NOMO-1 treated with dmso at 0.1 percent for 144 hours (cell line): ENCODE data around the gene CDC42BPA.

Experiments used
- DNase-seq: peaks from one replicate; lab custom pipeline; 2025; ENCODE audit not compliant: unreplicated experiment; lab: John Stamatoyannopoulos, UW

Gene CDC42BPA

DNA sequence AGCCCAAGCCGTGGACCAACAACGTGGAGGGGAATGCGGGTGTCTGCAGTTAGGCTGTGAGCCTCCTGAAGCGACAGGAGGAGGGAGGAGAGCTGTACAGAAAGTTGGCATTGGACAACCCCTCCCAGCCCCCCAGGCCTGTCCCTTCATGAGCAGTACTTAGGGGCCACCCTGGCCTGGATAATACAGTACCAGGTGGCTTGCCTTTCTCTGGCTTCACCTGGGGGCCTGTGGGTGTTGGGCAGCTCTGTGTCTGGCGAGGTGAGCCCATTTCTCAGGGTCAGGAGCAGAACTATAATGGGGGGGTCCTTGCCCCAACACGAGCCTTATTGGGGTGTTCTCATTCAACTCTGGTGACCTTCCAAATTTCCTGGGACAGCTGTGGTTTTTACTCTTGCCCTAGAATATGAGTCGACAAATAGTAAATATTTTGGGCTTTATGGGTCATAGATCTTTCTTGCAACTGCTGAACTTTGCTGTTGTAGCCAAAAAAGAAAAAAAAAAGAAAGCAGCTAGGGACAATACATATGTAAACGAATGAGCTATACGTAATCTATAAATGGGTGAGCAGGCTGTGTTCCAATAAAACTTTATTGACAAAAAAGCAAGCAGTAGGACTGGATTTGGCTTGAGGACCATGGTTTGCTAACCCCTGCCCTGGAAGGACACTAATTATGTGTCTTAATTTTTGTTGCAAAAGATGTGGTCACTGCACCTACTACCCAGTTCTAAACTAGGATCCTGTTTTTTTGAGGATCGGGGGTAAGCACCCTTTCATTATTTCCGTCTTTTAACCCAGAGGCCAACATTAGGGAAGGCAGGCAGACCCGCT, 366.8 kb downstream of the CDC42BPA start:
- no peak for DNase-seq

DNA sequence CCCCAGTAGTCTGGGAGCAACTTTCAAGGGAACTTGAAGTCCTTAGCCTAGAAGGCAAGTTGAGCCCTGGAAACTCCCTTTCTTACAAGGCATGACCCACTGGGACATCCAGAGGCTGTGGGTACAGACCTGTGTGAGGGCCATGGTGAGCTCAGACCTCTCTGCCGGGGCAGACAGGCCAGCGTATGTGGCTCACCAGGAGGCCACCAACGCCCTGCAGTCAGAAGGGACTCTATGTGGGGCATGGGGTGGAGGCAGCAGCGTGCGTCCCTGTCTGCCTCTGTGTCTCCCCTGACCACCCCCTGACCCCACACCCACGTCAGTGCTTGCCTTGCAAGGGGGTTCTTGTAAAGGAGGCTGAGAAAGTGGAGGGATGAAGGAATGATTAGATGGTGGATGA, 367.4 kb downstream of the CDC42BPA start:
- DNase-seq, result no peak

DNA sequence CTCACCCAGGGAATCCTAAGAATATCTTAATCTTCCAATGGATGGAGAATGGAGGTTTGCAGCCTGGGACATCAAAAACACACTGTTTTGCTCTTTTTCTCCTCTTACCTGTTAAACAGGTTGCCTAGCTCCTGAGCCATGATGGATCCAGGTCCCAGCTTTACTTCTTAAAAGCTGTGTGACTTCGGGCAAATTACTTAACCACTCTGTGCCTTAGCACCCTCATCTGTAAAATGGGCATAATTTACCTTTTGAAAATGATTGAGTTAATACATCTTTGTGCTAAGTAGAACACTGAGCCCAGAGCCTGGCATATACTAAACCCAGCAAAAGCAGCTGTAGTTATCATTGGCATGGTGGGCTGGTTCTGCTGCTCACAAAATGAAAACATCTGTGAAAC, 368.0 kb downstream of the CDC42BPA start:
- no peak for DNase-seq

DNA sequence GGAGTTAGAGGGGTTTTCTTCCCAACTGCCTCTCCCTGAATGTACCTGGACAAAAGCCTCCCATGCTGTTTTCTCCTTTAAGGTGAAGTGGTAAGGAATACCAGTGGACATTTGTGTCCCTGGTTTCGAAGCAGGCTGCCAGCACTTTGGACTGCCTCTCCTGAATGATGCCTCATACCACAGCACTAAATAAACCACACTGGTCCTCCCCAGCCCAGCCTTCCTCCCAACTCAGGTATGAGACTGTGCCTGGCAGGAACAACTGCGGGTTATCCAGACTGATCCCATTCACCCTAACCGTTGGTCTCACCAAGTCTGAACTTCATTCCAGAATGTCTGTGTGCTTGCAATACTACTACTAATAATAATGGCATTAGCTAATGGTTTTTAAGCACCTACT, 368.9 kb downstream of the CDC42BPA start:
- no peak for DNase-seq

DNA sequence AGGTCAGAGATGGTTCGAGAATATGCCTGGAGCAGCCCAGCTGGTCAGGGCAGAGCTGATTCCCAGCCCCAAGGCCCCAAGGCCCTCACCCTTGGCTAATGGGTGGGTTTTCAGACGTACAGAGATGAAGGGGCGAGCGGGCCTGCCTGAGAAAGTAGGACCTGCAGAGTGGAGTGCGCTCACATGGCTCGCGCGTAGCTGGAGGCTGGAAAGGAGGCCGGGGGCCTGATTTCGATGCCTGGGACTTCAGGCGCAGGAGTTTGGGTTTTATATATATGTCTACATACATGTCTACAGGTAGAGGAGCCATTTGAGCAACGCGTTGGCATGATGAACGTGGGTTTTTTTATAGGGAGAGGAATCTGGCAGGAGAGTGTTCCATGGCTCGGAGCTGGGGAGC, 369.3 kb downstream of the CDC42BPA start:
- DNase-seq, result no peak

DNA sequence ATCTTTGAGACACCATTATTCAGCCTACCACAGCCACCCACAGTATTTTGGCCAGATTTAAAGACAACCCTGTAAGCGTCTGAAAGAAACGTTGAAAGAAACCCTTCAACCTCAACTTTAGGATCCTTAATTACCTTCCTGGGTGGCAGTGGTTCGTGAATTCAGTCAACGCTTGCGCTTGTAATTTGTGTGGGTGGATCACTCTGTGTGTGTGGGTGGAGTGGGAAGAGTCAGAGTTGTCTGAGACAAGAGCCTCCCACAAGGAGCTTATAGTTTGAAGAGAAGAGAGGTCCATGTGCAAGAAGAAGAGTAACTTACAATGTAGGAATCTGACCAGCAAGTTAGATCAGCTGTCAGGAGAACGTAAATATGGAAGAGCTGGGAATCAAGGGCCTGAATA, 369.8 kb downstream of the CDC42BPA start:
- DNase-seq, result no peak

DNA sequence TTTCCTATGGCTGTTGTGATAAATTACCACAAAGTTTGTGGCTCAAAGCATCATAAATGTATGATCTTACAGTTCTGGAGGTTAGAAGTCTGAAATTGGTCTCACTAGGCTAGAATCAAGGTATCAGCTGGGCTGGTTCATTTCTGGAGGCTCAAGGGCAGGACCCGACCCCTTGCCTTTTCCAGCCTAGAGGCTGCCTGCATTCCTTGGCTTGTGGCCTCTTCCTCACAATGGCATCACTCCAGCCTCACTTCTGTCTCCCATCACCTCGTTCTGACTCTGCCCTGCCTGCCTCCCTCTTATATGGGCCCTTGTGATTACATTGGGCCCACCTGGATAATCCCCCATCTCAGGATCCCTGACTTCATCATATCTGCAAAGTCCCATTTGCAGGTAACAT, 370.2 kb downstream of the CDC42BPA start:
- DNase-seq, result no peak

DNA sequence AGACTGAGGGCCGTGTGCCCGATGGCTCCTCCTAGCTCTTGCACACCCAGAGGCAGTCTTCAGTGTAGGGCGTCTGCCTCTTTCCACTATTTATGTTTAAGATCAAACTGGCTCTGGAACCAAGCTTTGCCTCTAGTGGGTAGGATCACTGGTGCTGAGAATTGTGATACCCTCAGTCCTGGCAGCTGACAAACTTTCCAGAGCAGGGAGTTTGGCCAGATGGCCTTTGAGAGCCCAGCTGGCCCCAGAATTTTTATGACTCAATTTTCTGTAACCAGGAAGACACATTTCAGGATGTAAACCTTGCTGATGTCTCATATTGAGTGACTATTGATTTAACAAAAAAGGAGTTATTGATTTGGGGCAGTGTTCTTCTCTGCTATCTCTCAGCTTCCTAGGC, 371.5 kb downstream of the CDC42BPA start:
- DNase-seq, result no peak

DNA sequence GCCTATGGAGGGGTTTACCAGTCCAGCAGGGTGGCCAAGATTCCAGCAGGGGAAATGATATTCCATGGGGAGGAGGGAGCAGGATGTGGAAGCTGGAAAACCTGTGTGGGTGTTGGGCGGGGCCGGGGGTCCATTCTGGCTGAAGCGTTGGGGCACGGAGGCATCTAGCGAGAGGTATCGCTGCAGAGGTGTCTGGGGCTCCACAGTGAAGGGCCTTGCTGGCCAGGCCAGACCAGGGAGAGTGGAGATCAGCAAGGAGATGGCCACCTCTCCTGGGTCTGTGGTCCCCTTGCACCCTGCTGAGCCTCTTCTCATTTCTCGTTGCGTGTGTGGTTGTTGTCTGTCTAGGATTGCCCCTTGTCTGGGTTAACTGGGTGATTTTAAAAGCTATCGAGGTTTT, 372.0 kb downstream of the CDC42BPA start:
- no peak for DNase-seq

DNA sequence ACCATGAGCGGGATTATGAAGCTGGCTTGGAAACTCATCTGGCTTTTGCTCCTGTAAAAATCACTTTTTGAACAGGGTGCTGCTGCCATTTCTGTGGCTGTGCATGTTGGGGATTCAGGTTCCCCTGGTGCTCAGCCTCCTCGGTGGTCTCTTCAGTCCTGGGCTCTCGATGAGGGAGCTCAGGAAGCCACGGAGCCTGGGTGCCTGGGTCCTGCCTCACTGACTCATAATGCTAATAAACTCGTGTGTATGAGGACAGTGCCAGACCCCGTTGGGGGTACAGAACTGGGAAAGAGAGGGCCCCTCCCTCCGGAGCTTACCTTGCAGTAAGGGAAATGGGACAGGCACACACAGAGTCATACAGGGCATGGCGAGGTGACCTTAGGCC, 372.4 kb downstream of the CDC42BPA start:
- DNase-seq, result no peak

DNA sequence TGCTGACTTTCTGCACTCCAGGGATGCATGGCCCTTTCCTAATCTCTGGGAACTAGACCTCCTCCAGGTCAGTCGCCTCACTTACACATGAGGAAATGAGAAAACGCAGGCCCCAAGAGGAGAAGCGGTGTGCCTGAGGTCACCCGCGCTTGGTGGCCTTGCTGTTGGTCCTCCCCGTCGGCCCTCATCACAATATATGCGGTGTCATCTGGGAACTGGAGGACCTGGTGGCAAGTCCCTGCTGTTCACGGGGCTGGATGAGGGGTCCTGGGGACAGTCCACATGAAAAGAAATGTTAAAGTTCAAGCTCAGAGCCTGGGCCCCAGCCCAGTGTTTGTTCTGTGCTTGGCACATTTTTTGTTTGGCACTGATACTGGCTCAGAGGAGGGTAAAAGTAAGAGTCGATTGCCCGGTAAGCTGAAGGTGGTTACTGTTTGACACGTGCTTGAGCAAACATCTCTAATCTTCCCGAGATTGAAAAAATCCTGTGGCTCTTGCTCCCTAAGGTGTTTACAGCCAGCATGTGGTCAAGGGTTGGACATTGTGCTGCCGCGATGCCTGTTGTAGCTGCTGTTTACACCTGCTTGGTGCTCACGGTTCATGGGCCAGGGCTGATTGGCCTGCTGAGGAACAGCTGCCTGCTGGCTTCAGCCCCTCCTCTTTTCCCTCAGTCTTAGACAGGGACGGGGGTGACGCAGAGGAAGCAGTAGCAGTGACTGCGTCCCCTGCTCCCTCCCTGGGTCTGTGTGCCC, 373.0 kb downstream of the CDC42BPA start:
- no peak for DNase-seq

DNA sequence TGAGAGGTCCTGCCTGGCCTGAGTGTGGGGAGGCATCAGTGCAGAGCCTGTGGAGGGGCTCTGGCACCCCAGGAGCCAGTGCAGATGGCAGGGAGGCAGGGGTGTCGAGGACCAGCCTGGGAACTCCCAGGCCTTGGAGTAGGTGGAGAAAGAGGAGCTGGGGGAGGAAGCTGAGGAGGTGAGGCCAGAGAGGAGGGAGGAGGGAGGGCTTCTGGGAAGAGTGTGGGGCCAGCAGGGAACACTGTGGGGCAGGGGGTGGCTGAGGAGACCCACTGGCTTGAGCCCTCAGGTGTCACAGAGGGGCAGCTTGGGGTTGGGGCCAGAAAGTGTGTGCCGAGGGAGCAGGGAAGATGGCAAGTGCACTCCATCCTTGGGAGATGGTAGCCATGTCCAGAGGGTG, 374.4 kb downstream of the CDC42BPA start:
- DNase-seq, result no peak

DNA sequence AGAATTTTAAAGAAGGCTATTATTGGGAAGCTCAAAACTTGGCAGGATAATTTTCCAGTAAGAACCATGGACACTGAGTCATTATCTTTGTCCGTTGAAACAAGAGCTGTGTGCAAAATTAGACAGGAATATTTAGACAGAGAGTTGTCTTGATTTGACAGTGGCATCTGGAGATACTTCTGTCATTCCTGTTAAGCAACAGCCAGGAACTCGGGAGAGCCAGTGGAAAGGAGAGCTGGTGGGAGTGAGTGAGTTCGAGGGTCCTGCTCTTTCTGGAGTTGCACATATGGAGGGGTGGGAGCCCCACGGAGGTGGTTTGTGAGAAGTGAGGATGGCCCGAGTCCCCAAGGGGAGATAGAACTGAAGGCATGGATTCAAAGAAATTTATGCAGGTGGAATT, 375.1 kb downstream of the CDC42BPA start:
- no peak for DNase-seq

DNA sequence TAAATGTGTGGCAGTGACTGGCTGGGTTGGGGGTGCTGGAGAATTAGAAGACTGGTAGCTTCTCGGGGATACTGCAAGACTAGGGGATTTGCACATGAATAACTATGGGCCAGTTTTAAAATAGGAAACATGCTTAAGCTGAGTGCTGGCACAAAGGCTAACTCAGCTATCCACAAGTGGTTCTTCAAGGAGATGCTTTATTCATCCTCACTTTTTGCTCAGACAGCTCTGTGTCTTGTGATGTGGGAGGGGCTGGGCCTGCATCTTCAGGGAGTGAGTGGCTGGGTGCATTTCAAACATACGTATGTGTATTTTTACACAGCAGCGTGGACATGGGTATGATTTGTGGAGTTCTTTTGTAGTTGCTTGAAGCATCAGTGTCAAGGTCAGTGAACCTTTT, 375.9 kb downstream of the CDC42BPA start:
- no peak for DNase-seq

DNA sequence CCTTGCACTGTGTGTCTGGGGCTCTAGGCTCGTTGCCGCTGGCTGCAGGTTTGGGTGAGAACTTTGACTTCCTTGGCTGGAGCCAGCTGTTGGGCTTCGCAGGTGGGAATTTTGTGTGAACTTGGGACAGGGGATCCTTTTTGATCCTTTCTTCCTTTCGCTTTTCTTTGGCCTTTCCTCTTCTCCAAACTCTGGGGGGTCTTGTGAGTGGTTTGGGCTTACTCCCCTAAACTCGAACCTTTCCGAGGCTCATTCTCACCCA, 377.6 kb downstream of the CDC42BPA start:
- DNase-seq, result no peak

DNA sequence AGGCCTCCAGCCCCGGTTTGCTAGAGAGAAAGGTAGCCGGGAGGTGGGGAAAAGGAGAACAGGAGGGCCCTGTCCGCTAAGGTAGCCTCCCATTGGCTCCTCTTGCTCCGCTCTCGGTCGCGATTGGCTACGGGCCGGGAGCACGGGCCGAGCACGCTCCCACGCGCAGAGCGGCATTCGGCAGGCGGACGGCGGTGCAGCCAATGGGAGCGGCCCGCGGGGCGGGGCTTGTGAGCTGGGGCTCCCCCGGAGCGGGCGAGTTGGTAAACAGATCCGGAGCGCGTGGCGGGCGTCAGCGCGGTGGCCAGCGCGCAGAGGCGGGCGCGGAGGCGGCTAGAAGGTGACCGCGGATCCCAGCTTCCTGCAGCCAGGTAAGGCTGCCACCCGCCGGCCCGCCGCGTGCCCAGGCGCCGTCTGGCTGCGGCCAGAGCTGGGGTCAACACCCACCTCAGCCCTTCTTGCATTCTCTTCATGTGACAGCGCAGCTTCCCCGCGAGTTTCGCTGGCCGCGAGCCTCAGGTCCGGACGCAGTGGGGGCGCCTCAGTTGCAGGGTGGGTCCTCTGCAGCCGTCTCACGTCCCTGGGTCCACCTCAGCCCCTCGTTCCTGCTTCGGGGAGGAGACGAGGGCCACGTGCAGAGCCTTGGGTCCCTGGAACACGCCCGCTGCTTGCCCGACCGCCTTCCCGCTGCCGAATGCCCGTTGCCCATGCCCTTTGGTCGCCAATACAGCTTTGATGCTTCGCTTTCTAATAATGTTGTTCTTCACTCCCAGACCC, 378.1 kb downstream of the CDC42BPA start, which contains the start of gene COQ8A:
COQ8A (plus strand) TSS at position 266 of the 777 bp plus-strand sequence. CDS start 21,092 bp downstream, outside the sequence.
- peak; percentile 99 for DNase-seq
